Fibroblast of skin of left biceps (primary cell): ENCODE measurements around the gene OR11A1.
"Not testable (repeated sequence)": the region's sequence is repeated elsewhere in the genome, so short reads cannot be mapped to it uniquely, and the experiment has no call there.

Experiments
- DNase-seq, 2 experiments: peaks; one replicate each; pipeline ENCODE4 v3.0.0-alpha.2; 2013; ENCODE audit warnings: low read depth in 2 of 2

Gene OR11A1

DNA sequence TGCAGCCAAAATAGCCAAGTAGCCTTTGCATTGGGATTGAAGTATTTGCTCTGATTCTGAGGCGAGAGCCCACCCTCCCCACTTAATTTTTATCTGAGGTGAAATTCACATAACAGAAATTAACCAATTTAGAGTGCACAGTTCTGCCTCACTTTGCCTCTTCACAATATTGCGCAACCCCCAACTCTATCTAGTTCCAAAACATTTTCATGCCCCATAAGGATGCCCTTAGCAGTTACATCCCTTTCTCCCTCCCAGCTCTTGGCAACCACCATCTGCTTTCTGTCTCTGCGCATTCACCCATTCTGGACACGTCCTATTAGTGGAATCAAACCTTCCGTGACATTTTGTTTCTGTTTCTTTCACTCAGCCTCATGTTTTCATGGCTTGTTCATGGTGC lies 21.9 kb upstream of the OR11A1 start:
- no peak for DNase-seq

DNA sequence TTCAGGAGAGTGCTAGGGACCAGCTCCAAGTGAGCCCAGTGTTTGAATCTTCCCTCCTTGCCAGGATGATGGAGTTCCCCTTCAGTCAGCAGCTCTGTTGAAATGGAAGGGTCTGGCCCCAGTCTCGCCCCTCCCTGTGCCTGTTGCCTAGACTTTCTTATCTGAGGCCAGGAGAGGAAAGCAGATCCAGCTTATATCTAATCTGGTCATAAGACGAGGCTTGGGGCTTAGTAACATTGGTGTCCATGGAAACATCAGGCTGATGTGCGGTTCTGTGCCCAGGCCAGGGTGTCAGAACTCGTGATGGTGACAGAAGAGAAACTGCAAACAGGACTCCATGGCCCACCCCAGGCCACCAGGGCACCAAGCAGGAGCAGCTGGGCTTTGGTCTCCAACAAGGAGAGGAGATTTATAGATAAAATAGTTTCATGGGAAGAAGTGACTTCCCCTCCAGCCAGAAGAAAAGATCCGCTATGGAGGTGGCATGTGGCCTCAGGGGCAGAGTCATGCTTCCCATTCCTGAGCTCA lies 21.1 kb upstream of the OR11A1 start:
- no peak for DNase-seq

DNA sequence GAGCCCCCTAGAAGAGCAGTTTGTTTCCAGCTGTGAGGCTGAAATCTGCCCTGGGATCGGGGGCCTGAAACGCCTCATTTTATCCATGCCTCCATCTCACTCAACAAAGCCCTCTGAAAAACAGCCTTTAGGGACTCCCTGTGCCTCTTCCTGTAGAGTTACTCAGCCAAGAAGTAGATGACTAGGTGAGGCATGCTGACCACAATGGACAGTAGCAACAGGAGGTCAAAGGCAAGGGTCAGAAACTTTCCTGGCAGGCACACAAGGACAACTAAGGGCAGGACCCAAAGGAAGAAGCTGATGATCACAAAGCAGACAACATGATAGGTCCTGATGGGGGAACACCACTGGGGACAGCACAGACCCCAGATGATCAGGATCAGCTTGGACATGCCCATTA lies 18.1 kb upstream of the OR11A1 start:
- DNase-seq = no peak

DNA sequence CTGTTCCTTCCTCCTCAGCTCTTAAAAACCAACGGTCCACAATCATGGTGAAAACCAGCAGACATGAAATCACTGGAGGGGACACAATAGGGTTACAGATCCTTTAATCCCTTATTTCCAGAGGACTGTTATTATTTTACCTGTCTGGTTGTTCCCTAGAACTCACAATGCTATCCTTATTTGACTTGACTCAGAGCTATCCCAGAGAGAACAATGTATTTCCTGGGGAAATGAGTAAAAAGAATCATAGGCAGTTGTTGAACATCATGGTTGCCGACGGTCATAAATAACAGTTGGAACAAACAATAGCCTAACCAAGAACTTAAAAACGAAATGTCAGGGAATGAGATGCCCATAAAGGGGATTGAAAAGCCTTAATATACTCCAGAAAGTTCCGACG lies 9.4 kb upstream of the OR11A1 start:
- DNase-seq = no peak

DNA sequence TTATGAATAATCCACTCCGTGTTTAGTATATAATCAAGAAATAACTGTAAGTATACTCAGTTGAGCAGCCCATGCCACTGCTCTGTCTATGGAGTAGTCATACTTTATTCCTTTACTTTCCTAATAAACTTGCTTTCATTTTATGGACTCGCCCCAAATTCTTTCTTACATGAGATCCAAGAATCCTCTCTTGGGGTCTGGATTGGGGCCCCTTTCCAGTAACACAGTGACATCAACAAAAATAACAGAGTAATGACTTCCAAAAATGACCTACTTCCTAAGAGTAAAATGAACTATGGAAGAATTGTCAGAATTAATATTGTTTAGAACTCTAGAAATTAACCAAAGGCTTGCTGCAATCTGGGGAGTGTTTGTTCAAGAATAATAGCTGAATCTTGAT lies 8.9 kb upstream of the OR11A1 start:
- DNase-seq = no peak

DNA sequence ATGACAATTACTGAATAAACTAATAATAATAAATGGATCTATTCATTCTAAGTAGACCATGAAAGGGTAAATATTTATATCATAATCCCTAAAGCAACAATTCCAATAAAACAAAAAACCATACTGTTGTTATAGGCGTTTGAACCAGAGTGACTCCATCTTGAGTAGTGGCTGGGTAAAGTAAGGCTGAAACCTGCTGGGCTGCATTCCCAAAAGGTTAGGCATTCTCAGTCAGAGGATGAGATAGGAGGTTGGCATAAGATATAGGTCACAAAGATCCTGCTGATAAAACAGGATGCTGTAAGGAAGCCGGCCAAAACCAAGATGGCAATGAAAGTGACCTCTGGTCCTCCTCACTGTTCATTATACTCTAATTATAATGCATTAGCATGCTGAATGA lies 8.4 kb upstream of the OR11A1 start:
- no peak for DNase-seq

DNA sequence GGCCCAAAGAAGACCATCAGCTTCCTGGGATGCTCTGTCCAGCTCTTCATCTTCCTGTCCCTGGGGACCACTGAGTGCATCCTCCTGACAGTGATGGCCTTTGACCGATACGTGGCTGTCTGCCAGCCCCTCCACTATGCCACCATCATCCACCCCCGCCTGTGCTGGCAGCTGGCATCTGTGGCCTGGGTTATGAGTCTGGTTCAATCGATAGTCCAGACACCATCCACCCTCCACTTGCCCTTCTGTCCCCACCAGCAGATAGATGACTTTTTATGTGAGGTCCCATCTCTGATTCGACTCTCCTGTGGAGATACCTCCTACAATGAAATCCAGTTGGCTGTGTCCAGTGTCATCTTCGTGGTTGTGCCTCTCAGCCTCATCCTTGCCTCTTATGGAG lies 5.2 kb upstream of the OR11A1 start:
- DNase-seq = no peak

DNA sequence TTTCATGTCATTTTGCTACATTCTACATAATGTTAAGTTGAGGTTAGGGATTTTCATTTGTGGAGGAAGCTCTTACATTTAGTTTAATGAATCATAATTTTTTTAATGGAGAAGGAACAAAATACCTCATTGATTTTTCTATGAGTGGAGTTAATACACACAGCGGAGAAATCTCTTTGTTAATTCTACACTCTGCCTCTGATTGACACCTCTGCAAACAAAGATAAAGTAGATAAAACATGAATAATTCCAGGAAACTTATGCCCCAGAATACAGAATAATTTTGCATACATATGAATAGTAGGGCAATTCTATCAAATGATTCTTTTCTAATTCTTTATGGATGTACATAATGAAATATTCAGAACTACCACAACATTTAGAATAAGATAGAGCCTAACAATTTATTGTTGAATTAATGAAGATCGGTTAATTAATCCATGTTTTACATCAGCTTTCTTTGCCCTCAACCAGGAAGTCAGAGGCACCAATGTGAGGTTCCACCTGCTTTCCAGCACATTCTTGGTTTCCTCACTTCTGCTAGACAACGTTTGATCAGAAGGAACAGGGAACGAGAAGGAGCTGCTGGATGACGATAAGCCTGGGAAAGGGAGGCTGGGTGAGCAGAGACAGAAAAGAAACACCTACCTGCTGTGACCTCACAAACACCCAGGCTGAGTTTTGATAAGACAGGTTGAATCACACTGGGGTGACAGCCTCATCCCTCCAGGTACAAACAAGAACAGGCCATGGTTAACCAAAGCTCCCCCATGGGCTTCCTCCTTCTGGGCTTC lies 4.3 kb upstream of the OR11A1 start:
- DNase-seq = no peak

DNA sequence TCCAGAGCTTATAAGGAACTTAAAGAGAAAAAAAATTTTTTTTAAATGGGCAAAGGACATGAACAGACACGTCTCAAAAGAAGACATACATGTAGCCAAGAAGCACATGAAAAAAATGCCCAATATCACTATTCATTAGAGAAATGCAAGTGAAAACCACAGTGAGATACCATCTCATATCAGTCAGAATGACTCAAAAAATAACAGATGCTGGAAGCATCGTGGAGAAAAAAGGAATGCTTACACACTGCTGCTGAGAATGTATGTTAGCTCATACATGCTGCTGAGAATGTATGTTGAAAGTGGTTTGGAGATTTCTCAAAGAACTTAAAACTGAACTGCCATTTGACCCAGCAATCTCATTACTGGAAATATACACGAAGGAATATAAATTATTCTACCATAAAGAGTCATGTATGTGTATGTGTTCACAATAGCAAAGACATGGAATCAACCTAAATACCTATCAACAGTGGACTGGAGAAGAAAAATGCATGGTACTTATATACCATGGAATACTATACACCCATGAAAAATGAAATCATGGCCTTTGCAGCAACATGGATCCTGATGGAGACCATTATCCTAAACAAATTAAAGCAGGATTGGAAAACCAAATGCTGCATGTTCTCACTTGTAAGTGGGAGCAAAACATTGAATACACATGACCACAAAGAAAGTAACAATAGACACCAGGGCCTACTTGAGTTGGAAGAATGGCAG lies 5.2 kb downstream of the OR11A1 start:
- no peak for DNase-seq

DNA sequence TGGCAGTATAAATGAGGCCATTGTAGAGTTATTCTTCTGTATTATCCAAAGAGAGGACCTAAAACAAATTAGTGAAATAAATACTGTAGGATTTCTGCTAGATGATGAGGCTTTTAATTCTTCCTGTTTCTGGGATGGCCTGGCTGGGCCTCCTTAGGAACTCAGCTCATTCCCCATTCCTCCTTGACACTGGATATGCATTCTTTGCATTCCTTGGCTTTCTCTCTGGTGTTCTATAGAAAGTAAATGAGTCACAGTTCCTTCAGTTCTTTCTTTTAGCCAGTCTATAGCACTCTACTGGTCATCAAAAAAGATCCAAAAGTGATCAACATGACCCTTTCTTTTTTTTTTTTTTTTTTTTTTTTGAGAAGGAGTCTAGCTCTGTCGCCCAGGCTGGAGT lies 9.2 kb downstream of the OR11A1 start:
- DNase-seq = no peak

DNA sequence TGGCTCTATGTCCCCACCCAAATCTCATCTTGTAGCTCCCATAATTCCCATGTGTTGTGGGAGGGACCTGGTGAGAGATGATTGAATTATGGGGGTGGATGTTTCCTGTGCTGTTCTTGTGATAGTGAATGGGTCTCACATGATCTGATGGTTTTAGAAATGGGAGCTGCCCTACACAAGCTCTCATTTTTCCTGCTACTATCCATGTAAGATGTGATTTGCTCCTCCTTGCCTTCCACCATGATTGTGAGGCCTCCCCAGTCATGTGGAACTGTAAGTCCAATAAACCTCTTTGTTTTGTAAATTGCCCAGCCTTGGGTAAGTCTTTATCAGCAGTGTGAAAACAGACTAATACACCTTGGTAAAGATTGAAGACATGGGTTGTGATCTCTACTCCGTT lies 12.8 kb downstream of the OR11A1 start:
- DNase-seq = not testable (repeated sequence)

DNA sequence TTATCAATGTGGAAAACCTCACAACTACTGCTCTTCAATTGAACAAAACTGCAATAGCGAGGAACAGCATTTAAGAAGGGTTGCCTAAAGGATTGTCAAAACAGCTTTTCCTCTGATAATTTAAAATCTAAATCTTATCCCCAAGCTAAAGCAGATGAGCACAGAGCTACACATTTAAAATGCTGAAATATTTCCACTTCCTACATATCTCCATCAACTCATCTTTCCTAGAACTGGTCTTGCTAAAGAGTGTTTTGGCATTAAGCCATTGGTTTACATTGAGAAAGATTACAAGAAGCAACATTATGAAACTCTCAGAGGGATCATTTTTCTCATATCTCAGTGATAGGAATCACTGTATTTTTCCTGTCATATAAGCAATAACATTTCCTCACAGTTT lies 14.2 kb downstream of the OR11A1 start:
- no peak for DNase-seq

DNA sequence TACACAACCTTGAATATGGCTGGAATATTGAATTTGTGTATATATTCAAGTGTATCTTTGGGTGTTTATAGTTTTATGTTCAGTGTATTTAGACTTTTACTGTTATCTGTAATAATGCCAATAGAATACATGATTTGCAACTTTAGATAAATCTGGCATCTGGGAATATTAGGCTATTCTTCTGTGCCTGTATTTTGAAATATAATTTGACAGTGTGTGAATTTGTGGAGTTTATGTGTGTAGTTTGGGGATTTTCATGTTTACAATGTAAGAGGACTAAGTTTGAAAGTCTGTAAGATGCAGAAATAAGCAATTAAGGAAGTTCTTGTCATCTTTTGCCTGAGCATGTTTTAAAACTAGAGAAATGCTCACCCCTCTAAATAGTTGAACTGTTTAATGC lies 17.9 kb downstream of the OR11A1 start, which contains the start of gene OR10C1:
TSS of gene OR10C1 (plus strand) at position 301 of the 400 bp plus-strand sequence. CDS start 710 bp downstream, outside the sequence.
- DNase-seq = no peak

DNA sequence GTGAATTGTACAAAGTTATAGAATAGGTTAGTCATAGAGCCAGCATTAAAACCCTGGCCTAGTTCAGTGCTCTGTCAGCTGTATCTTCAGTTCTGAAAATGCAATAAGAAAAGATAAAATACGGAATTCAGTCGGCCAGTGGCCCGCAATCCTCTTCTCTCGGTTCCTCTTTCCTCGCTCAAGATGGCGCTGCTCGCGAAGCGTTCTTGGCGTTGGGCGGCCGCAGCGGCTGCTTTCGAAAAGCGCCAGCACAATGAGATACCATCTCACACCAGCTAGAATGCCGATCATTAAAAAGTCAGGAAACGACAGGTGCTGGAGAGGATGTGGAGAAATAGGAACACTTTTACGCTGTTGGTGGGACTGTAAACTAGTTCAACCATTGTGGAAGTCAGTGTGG lies 20.1 kb downstream of the OR11A1 start:
- not testable (repeated sequence) for DNase-seq

DNA sequence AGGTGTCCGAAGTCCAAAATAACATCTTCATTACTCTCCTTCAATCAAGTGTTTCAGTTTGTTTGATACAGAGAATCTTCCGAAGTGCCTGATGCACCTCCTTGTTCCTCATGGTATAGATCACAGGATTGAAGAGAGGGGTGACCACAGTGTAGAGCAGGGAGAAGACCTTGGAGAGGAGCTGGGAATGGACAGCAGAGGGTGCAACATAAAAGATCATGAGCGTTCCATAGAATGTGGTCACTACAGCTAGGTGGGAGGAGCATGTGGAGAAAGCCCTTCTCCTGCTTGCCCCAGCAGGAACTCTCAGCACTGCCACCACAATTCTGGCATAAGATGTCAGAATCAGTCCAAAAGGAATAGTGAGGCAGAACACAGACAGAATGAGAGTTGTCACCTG lies 30.2 kb downstream of the OR11A1 start:
- DNase-seq = no peak

DNA sequence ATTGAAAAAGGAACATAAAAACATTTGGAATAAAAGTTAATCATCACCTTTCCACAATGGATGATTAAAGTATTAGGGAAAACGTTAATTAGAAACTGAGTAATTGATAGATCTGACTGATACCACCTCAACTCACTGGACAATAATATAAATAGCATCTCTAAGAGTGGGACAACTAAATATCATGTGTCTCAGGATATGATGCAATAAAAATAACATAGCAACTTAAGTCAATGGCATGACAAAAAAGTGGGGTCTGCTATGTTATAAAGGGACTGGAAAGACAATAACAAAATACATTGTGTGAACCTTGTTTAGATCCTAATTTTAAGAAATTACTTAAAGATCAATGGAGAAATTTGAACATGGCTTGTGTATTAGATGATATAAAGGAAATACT lies 31.8 kb downstream of the OR11A1 start:
- no peak for DNase-seq

DNA sequence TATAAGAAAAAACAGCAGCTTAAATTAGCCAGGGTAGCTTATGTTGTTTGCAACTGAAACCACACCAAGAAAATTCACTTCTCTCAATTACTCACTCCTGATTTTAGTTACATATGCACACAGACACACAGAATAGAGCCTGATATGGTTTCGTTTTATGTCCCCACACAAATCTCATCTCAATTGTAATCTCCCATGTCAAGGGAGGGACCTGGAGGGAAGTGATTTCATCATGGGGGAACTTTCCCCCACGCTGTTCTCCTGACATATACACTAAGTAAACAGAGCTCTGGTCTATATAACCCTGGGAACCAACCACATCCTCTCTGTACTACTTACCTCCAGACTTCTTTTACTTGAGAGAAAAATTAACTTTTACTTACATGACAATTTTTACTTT lies 32.3 kb downstream of the OR11A1 start:
- DNase-seq = no peak

DNA sequence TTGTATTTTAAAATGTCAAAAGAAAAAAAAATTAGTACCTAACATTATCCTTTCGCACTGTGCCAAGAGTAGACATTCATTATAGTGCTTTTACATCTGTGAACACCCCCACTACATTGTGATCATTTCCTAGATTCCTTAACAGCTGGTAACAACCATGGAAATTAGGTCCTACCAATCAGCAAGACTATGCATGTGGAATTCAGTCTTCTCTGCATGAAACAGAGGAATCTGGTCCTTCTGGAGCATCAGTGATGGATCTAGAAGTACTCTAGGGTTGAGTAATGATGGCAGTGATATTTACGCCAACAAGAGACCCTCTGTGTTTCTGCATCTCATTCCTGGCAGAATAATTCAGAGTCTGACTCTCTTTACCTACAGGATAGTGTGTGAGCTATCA lies 32.7 kb downstream of the OR11A1 start:
- DNase-seq = no peak

DNA sequence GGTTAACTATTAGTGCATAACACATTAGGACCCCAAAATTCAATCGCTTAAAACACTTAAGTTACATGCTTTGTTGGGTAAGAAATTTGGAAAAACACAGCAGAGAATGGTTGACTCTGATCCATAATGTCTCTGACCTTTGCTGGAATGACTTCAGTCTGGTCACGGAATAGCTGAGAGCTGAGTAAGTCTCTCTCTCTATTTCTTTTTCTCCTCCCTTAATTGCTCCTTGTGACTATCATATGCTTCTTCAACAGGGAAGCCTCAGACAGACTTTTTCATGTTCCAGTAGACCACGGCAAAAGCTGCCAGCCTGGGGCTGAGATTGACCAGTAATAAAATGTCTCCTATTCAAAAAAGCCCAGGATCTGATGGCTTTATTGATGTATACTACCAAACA lies 37.4 kb downstream of the OR11A1 start:
- no peak for DNase-seq

DNA sequence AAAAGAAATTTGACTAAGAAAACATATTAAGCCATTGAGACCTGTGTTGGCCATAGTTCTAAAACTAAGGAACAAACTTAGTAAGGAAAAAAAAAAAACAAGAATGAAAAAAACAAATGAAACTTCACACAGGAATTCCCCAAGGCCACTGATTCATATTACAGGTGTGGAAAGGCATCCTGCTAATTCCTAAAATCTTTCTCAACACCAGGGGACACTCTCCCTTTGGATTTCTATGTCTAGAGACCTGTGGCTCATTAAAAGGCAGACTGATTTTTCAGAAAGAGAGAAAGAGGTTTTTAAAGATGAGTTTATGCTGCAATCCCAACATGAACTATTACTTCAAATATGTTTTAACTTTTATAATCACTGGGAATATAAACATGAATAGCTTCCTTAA lies 42.3 kb downstream of the OR11A1 start, which contains the start of gene OR12D1:
TSS of gene OR12D1 (plus strand) at position 341 of the 400 bp plus-strand sequence.
- DNase-seq = no peak

DNA sequence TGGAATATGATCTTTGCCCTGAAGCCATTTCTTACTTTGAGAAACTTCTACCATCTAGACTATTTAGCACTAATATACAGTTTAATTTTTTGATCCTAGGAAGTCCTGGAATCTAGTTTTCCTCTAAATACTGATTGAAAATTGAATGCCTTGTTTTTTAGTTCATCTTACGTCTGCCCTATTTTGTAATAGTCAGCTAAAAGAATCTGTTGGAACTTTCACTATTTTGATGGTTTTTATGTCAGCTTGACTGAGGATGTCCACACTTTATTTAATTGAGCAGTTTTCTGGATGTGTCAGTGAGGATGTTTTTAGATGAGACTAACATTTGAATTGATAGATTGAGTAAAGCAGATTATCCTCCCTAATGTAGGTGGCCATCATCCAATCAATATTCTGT lies 53.1 kb downstream of the OR11A1 start:
- no peak for DNase-seq

DNA sequence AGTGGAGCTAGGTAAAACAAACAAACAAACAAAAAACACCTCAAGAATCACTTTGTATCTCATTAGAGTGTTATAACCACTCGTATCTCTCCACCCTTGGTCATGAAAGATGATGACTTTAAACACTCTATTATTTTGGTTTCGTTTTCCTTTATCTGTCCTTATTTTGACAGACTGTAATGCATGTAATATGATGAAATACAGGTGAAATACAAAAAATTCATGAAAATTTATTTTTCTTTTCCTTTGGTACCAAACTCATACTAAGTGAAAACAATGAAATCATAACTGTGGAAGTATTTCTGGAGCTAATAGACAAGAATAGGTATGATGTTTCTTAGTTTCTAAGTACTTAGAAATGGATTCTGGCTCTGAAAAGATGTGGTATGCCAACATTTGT lies 57.3 kb downstream of the OR11A1 start:
- DNase-seq = no peak

DNA sequence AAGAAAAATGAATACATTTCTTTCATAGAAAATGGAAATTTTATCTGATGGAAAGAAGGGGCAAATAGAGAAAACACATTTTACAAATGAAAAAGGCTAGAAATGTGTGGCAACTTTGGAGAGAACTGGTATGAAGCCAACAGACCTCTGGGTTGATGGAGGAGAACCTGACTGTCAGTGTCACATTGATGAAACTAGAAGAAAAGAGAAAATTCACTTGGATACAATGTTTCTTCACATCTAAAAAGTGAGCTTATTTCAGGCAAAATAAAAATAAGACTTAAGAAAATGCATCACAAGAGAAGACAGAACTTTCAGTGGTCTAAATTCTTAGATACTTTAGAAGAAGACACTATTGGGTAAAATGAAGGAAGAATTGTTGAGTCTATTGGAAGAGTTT lies 61.5 kb downstream of the OR11A1 start, which contains the start of gene OR12D2:
TSS of gene OR12D2 (plus strand) at position 301 of the 400 bp plus-strand sequence. CDS start 1,069 bp downstream, outside the sequence.
- no peak for DNase-seq
